SK-N-SH (cell line): ENCODE results near the gene COMMD3. TPM values are rescaled to one million over a fixed set of nuclear protein-coding genes. Genes with fewer than 3 reads are reported as not detected.

ENCODE experiments used
- CTCF ChIA-PET: fragments of 300-600, 350-600 bp; formaldehyde crosslinking; extraction: SDS; loops from one replicate; lab custom pipeline; 2021; lab: Yijun Ruan, JAX
- POLR2A ChIA-PET: fragments of 350-600 bp; sonication (Branson Sonifier 250); formaldehyde crosslinking; extraction: SDS; loops from one replicate; lab custom pipeline; 2020; ENCODE audit warnings: antibody characterized with exemption, inconsistent platforms; lab: Yijun Ruan, JAX
- DNase-seq: peaks from one replicate; pipeline ENCODE4 v3.0.0; 2012
- H2AFZ ChIP-seq: fragments of 200-600 bp; sonication (generic); 2 replicates; pipeline ENCODE4 v1.8.1; 2016; ENCODE audit warnings: antibody characterized with exemption, mild to moderate bottlenecking, low read depth
- H3F3A ChIP-seq: fragments of 200-600 bp; sonication (generic); replicated peaks from 2 replicates; pipeline ENCODE3; 2016; ENCODE audit warnings: antibody characterized with exemption, mild to moderate bottlenecking; ENCODE audit not compliant: insufficient read depth
- H3K27ac ChIP-seq, 2 experiments: fragments of 200-500 bp in 1 of 2; fragments of 200-600 bp in 1 of 2; sonication (Bioruptor generic) in 1 of 2; sonication (generic), shearing (Covaris generic) in 1 of 2; 2 replicates each; pipeline versions ENCODE4 v1.5.1 to v1.6.1; 2014 to 2016; ENCODE audit warnings: low read depth in 2 of 2, inconsistent platforms in 1 of 2, low read length in 1 of 2, mild to moderate bottlenecking in 1 of 2, mixed read lengths in 1 of 2
- H3K27me3 ChIP-seq: fragments of 200-600 bp; sonication (generic), shearing (Covaris generic); 2 replicates; pipeline ENCODE4 v1.6.1; 2016; ENCODE audit warnings: mixed run types; ENCODE audit not compliant: insufficient read depth
- H3K36me3 ChIP-seq, 2 experiments: fragments of 200-500 bp in 1 of 2; fragments of 200-600 bp in 1 of 2; sonication (Bioruptor generic) in 1 of 2; sonication (generic) in 1 of 2; replicated peaks in 1 of 2; 2 replicates each; pipeline versions ENCODE3 to v1.5.1; 2014 to 2016; ENCODE audit warnings: low read length in 1 of 2, mild to moderate bottlenecking in 1 of 2; ENCODE audit not compliant: insufficient read depth in 2 of 2, control insufficient read depth in 1 of 2
- H3K4me1 ChIP-seq, 2 experiments: fragments of 200-500 bp in 1 of 2; fragments of 200-600 bp in 1 of 2; sonication (Bioruptor generic) in 1 of 2; sonication (generic), shearing (Covaris generic) in 1 of 2; 2 replicates each; pipeline versions ENCODE4 v1.5.1 to v1.6.1; 2014 to 2016; ENCODE audit warnings: low read depth in 1 of 2, low read length in 1 of 2, mixed run types in 1 of 2; ENCODE audit not compliant: insufficient read depth in 2 of 2, control insufficient read depth in 1 of 2
- H3K4me2 ChIP-seq: fragments of 200-600 bp; sonication (generic), shearing (Covaris generic); 2 replicates; pipeline ENCODE4 v1.6.1; 2017; ENCODE audit warnings: mixed run types
- H3K4me3 ChIP-seq, 2 experiments: fragments of 200-500 bp in 1 of 2; fragments of 200-600 bp in 1 of 2; sonication (Bioruptor generic) in 1 of 2; sonication (generic), shearing (Covaris generic) in 1 of 2; 2 replicates each; pipeline versions ENCODE4 v1.5.1 to v1.8.1; 2014 to 2016; ENCODE audit warnings: low read depth in 2 of 2, inconsistent platforms in 1 of 2, low read length in 1 of 2, mild to moderate bottlenecking in 1 of 2, mixed read lengths in 1 of 2, moderate library complexity in 1 of 2
- H3K79me2 ChIP-seq: fragments of 200-600 bp; sonication (generic); 2 replicates; pipeline ENCODE4 v1.8.1; 2017; ENCODE audit warnings: mild to moderate bottlenecking; ENCODE audit not compliant: insufficient read depth
- H3K9ac ChIP-seq: fragments of 200-600 bp; sonication (generic); 2 replicates; pipeline ENCODE4 v1.6.1; 2017; ENCODE audit warnings: mixed run types
- H3K9me2 ChIP-seq: fragments of 200-600 bp; sonication (generic); 2 replicates; pipeline ENCODE4 v1.6.1; 2017; ENCODE audit warnings: mixed run types
- H3K9me3 ChIP-seq: fragments of 200-600 bp; sonication (generic); 2 replicates; pipeline ENCODE4 v1.6.1; 2017; ENCODE audit warnings: mixed run types, mild to moderate bottlenecking, moderate library complexity
- H4K20me1 ChIP-seq: fragments of 200-600 bp; sonication (generic); 2 replicates; pipeline ENCODE4 v1.6.1; 2017; ENCODE audit warnings: mild to moderate bottlenecking, mixed run types; ENCODE audit not compliant: insufficient read depth
- CHD2 ChIP-seq: fragments of 150-350 bp; IDR thresholded peaks from 2 replicates; pipeline ENCODE4 v1.6.1; 2018; ENCODE audit warnings: low read length; ENCODE audit not compliant: partially characterized antibody
- CTCF ChIP-seq: fragments of 200-600 bp; sonication (generic); IDR thresholded peaks from 2 replicates; pipeline ENCODE4 v1.6.1; 2017; ENCODE audit warnings: antibody characterized with exemption, mild to moderate bottlenecking, moderate library complexity
- ELF1 ChIP-seq: IDR thresholded peaks from 2 replicates; pipeline ENCODE4 v1.4.0; 2012
- EP300 ChIP-seq, 2 experiments: IDR thresholded peaks; 2 replicates each; pipeline versions ENCODE4 v1.4.0 to v1.6.1; 2012; ENCODE audit warnings: borderline replicate concordance in 1 of 2, low read depth in 1 of 2, low read length in 1 of 2
- EZH2phosphoT487 ChIP-seq: fragments of 200-600 bp; sonication (generic); IDR thresholded peaks from 2 replicates; pipeline ENCODE4 v1.6.1; 2017; ENCODE audit warnings: low read depth, mixed run types, mild to moderate bottlenecking, antibody characterized with exemption, moderate library complexity, borderline replicate concordance
- FOXJ3 ChIP-seq: sonication (generic); formaldehyde crosslinking; IDR thresholded peaks from 2 replicates; pipeline ENCODE4 v1.5.1; 2020; ENCODE audit warnings: mild to moderate bottlenecking, missing genetic modification reagents
- GABPA ChIP-seq: IDR thresholded peaks from 2 replicates; pipeline ENCODE4 v1.4.0; 2012; ENCODE audit warnings: low read depth, mild to moderate bottlenecking
- GATA2 ChIP-seq: sonication (generic); formaldehyde crosslinking; IDR thresholded peaks from 2 replicates; pipeline ENCODE4 v1.5.0; 2020; ENCODE audit warnings: mild to moderate bottlenecking, missing genetic modification reagents
- JUND ChIP-seq: IDR thresholded peaks from 2 replicates; pipeline ENCODE4 v1.4.0; 2012
- MAX ChIP-seq: IDR thresholded peaks from 2 replicates; pipeline ENCODE4 v1.4.0; 2012; ENCODE audit warnings: low read depth
- MXI1 ChIP-seq: IDR thresholded peaks from 2 replicates; pipeline ENCODE4 v1.6.1; 2012; ENCODE audit warnings: mild to moderate bottlenecking, low read depth, low read length, improper control_type of control experiment
- NFIC ChIP-seq: IDR thresholded peaks from 2 replicates; pipeline ENCODE4 v1.4.0; 2012; ENCODE audit warnings: borderline replicate concordance
- NRF1 ChIP-seq: IDR thresholded peaks from 2 replicates; pipeline ENCODE4 v1.6.1; 2012; ENCODE audit warnings: low read depth, mild to moderate bottlenecking, low read length
- PBX3 ChIP-seq: IDR thresholded peaks from 2 replicates; pipeline ENCODE4; 2012
- POLR2AphosphoS5 ChIP-seq: IDR thresholded peaks from 2 replicates; pipeline ENCODE4 v1.6.1; 2012; ENCODE audit warnings: low read depth, low read length
- RAD21 ChIP-seq: IDR thresholded peaks from 2 replicates; pipeline ENCODE4 v1.6.1; 2012; ENCODE audit warnings: mild to moderate bottlenecking, low read length
- RXRA ChIP-seq: IDR thresholded peaks from 2 replicates; pipeline ENCODE4 v1.4.0; 2012; ENCODE audit warnings: low read depth, mild to moderate bottlenecking, borderline replicate concordance
- SIN3A ChIP-seq: IDR thresholded peaks from 2 replicates; pipeline ENCODE4 v1.6.1; 2012; ENCODE audit warnings: low read depth, mild to moderate bottlenecking, low read length, moderate library complexity, borderline replicate concordance
- TAF1 ChIP-seq: IDR thresholded peaks from 2 replicates; pipeline ENCODE4 v1.6.1; 2012; ENCODE audit warnings: low read depth, mild to moderate bottlenecking, low read length, moderate library complexity, borderline replicate concordance
- TCF12 ChIP-seq: IDR thresholded peaks from 2 replicates; pipeline ENCODE4 v1.4.0; 2012
- TEAD4 ChIP-seq: IDR thresholded peaks from 2 replicates; pipeline ENCODE4 v1.4.0; 2012; ENCODE audit warnings: mild to moderate bottlenecking, borderline replicate concordance; ENCODE audit not compliant: insufficient read depth
- USF1 ChIP-seq: IDR thresholded peaks from 2 replicates; pipeline ENCODE4 v1.4.0; 2012; ENCODE audit warnings: low read depth, borderline replicate concordance
- USF2 ChIP-seq: fragments of 150-350 bp; IDR thresholded peaks from 2 replicates; pipeline ENCODE4 v1.6.1; 2017; ENCODE audit warnings: antibody characterized with exemption, low read length, low read depth, borderline replicate concordance
- YY1 ChIP-seq: IDR thresholded peaks from 2 replicates; pipeline ENCODE4 v1.4.0; 2012; ENCODE audit warnings: low read depth, mild to moderate bottlenecking
- WGBS: methylation state at CpG from one replicate; pipeline ENCODE4 v1.1.6; 2017; ENCODE audit warnings: low lambda C conversion rate; 5-methylcytosine and 5-hydroxymethylcytosine counted together
- polyA plus RNA-seq, 3 experiments: library from polyadenylated mRNA; depleted of rRNA; stranded (reverse); fragments of >200 nt; gene quantifications; 2 replicates each; pipeline ENCODE4 v1.2.3, GENCODE V29; 2012

Gene COMMD3
- polyA plus RNA-seq, 1 of the 3 experiments (the other 2 are of a cell fraction) = 26.9 TPM

GRCh38 chr10:22268503-22268902, 47.7 kb upstream of the COMMD3 start:
- H3K27me3 ChIP-seq = no peaks in the 10 kb centered on the region; the same call in 1 of the 2 replicates
- H3K9ac ChIP-seq = no peak overlapping the region
- no peak for DNase-seq
- no peak overlapping the region for H3K4me2 ChIP-seq
- H3K36me3 ChIP-seq = no peaks in the 10 kb centered on the region
- no peaks in the 10 kb centered on the region for H3F3A ChIP-seq
- TF ChIP-seq TAF1 (no peak), MXI1 (no peak), ELF1 (no peak), POLR2AphosphoS5 (no peak), SIN3A (no peak), TCF12 (no peak), EP300 (IDR thresholded peaks at IDR 0.05; ENCODE audit: borderline replicate concordance in 1 of 2, low read depth in 1 of 2, low read length in 1 of 2) (no peak), RAD21 (no peak), PBX3 (no peak), EZH2phosphoT487 (no peak), GATA2 (CRISPR knock-in tag) (no peak), FOXJ3 (CRISPR knock-in tag) (no peak), GABPA (no peak)
- H2AFZ ChIP-seq = no peak overlapping the region
- H3K4me3 ChIP-seq = no peak overlapping the region
- no peaks in the 10 kb centered on the region for H3K9me2 ChIP-seq
- no peaks in the 10 kb centered on the region for H3K79me2 ChIP-seq
- H3K4me1 ChIP-seq = no peaks in the 10 kb centered on the region
- H3K27ac ChIP-seq = no peak overlapping the region
- CTCF ChIA-PET = interaction anchor here (0.8 kb wide), 1 partner anchor 257 kb away, joined by 3 read pairs; no protein-coding TSS in a partner anchor
- no peaks in the 10 kb centered on the region for H4K20me1 ChIP-seq
- POLR2A ChIA-PET = no interaction called here
- no peaks in the 10 kb centered on the region for H3K9me3 ChIP-seq
- WGBS = 64% methylated on average over 2 of the region's 2 CpGs

GRCh38 chr10:22271786-22272185, 44.4 kb upstream of the COMMD3 start:
- no peaks in the 10 kb centered on the region for H3K36me3 ChIP-seq
- H3K4me2 ChIP-seq = no peak overlapping the region
- DNase-seq = no peak
- no peaks in the 10 kb centered on the region for H3K9me3 ChIP-seq
- no peaks in the 10 kb centered on the region for H3K27me3 ChIP-seq
- H3K4me1 ChIP-seq = no peaks in the 10 kb centered on the region
- H2AFZ ChIP-seq = no peak overlapping the region
- no peaks in the 10 kb centered on the region for H3K9me2 ChIP-seq
- no peaks in the 10 kb centered on the region for H3K79me2 ChIP-seq
- no peaks in the 10 kb centered on the region for H3F3A ChIP-seq
- no peak overlapping the region for H3K9ac ChIP-seq
- H3K4me3 ChIP-seq = no peak overlapping the region
- no peak overlapping the region for H3K27ac ChIP-seq
- ChIA-PET POLR2A (no interaction called here), CTCF (interaction anchor here (1.1 to 1.5 kb wide), 2 partner anchors 12 to 28 kb away, joined by 3 read pairs; no protein-coding TSS in a partner anchor)
- H4K20me1 ChIP-seq = no peaks in the 10 kb centered on the region
- no peak for TF ChIP-seq CHD2
- no peak for TF ChIP-seq EZH2phosphoT487
- TF ChIP-seq MAX = no peak
- TF ChIP-seq TCF12 = no peak
- no peak for TF ChIP-seq GABPA
- TF ChIP-seq GATA2 (CRISPR knock-in tag) = no peak
- no peak for TF ChIP-seq CTCF
- TF ChIP-seq USF2 = no peak
- TF ChIP-seq RXRA = no peak
- TF ChIP-seq TEAD4 = no peak
- no peak for TF ChIP-seq NFIC
- no peak for TF ChIP-seq EP300 (IDR thresholded peaks at IDR 0.05; ENCODE audit: borderline replicate concordance in 1 of 2, low read depth in 1 of 2, low read length in 1 of 2)
- no peak for TF ChIP-seq USF1
- no peak for TF ChIP-seq NRF1
- no peak for TF ChIP-seq JUND
- TF ChIP-seq SIN3A = no peak
- no peak for TF ChIP-seq YY1
- 75% methylated on average over 6 of the region's 6 CpGs for WGBS
